DOHH2 (cell line): ENCODE measurements around the gene VTA1.

Experiments
- H3F3A ChIP-seq: fragments of 200-600 bp; sonication (generic), shearing (Covaris generic); 2 replicates; pipeline ENCODE4 v1.6.0; 2016; ENCODE audit warnings: antibody characterized with exemption, mild to moderate bottlenecking; ENCODE audit not compliant: control insufficient read depth, insufficient read depth
- H3K27ac ChIP-seq: fragments of 200-600 bp; sonication (generic); 2 replicates; pipeline ENCODE4 v1.5.1; 2014; ENCODE audit warnings: low read depth, mild to moderate bottlenecking, low read length, moderate library complexity
- H3K27me3 ChIP-seq: fragments of 200-600 bp; sonication (generic); 2 replicates; pipeline ENCODE4 v1.6.1; 2014; ENCODE audit warnings: mild to moderate bottlenecking, low read length, mixed read lengths; ENCODE audit not compliant: control insufficient read depth
- H3K36me3 ChIP-seq: fragments of 200-600 bp; sonication (generic); 2 replicates; pipeline ENCODE4 v1.6.1; 2014; ENCODE audit warnings: mild to moderate bottlenecking, low read length, moderate library complexity, mixed read lengths; ENCODE audit not compliant: control insufficient read depth
- H3K4me1 ChIP-seq: fragments of 200-600 bp; sonication (generic); 2 replicates; pipeline ENCODE4 v1.6.1; 2014; ENCODE audit warnings: mild to moderate bottlenecking, low read length, mixed read lengths; ENCODE audit not compliant: control insufficient read depth
- H3K4me2 ChIP-seq: fragments of 200-600 bp; sonication (generic); 2 replicates; pipeline ENCODE4 v1.6.0; 2014; ENCODE audit warnings: mild to moderate bottlenecking, low read length, moderate library complexity
- H3K4me3 ChIP-seq: fragments of 200-600 bp; sonication (generic); 2 replicates; pipeline ENCODE4 v1.5.1; 2014; ENCODE audit warnings: mild to moderate bottlenecking, low read length, mixed read lengths
- H3K79me2 ChIP-seq: fragments of 200-600 bp; sonication (generic); 2 replicates; pipeline ENCODE4 v1.6.1; 2014; ENCODE audit warnings: mild to moderate bottlenecking, low read length, mixed read lengths; ENCODE audit not compliant: control insufficient read depth
- H3K9me2 ChIP-seq: fragments of 200-600 bp; sonication (generic); replicated peaks from 2 replicates; pipeline ENCODE4 v1.6.1; 2014; ENCODE audit warnings: mild to moderate bottlenecking, low read length, mixed read lengths; ENCODE audit not compliant: control insufficient read depth
- H3K9me3 ChIP-seq: fragments of 200-600 bp; sonication (generic); 2 replicates; pipeline ENCODE4 v1.6.1; 2014; ENCODE audit warnings: antibody characterized with exemption, low read length, mixed read lengths; ENCODE audit not compliant: control insufficient read depth, insufficient read depth
- H4K20me1 ChIP-seq: fragments of 200-600 bp; sonication (generic); 2 replicates; pipeline ENCODE4 v1.6.0; 2014; ENCODE audit warnings: low read depth, mild to moderate bottlenecking, antibody characterized with exemption, low read length, moderate library complexity; ENCODE audit not compliant: control insufficient read depth, insufficient read depth
- CTCF ChIP-seq: fragments of 200-600 bp; sonication (generic); IDR thresholded peaks from one replicate; pipeline ENCODE4 v1.5.1; 2014; ENCODE audit warnings: antibody characterized with exemption, mild to moderate bottlenecking, low read depth, low read length; ENCODE audit not compliant: poor library complexity, severe bottlenecking
- EZH2phosphoT487 ChIP-seq: fragments of 200-600 bp; sonication (generic); IDR thresholded peaks from 2 replicates; pipeline ENCODE4 v1.6.1; 2017; ENCODE audit warnings: borderline replicate concordance, mild to moderate bottlenecking, antibody characterized with exemption, low read length, moderate library complexity, mixed read lengths

Gene VTA1

GRCh38 chr6:142117366-142117765 is 29.7 kb upstream of the VTA1 start:
- no peaks in the 10 kb centered on the region for H3K79me2 ChIP-seq
- H3K9me2 ChIP-seq: no peaks in the 10 kb centered on the region
- no peak for TF ChIP-seq CTCF
- no peak for TF ChIP-seq EZH2phosphoT487
- no peaks in the 10 kb centered on the region for H3K4me1 ChIP-seq
- H3F3A ChIP-seq: no peaks in the 10 kb centered on the region
- no peaks in the 10 kb centered on the region for H4K20me1 ChIP-seq
- no peaks in the 10 kb centered on the region for H3K9me3 ChIP-seq
- H3K4me3 ChIP-seq: no peak overlapping the region
- H3K4me2 ChIP-seq: no peak overlapping the region
- H3K27ac ChIP-seq: no peak overlapping the region
- H3K36me3 ChIP-seq: no peaks in the 10 kb centered on the region
- 0 out of 2 replicates have a peak, but pooled peaks cover 2% of the 10 kb centered on the region for H3K27me3 ChIP-seq

DNA sequence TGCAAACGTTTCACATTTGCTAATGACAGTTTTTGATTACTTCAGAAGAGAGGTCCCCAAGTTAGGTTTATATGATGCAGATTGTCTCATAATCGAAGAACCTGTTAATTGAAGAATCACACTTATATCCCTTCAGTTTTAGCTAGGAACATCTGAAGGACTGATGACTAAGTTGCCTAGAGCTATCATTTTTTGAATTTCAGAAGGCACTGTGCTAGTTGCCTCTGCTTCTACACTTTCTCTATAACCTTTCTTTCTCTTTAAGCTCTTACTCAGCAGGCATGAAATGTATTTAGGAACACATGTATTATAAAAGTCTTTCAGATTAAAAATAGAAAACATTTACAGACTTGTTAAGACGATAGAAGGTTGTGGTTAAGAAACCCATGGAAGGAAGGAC is 28.7 kb upstream of the VTA1 start:
- H3K36me3 ChIP-seq: no peaks in the 10 kb centered on the region
- 0 out of 2 replicates have a peak, but pooled peaks cover 2% of the 10 kb centered on the region for H3K27me3 ChIP-seq
- H3K9me2 ChIP-seq: no peaks in the 10 kb centered on the region
- no peaks in the 10 kb centered on the region for H3K4me1 ChIP-seq
- H4K20me1 ChIP-seq: no peaks in the 10 kb centered on the region
- H3F3A ChIP-seq: no peaks in the 10 kb centered on the region
- H3K4me2 ChIP-seq: no peak overlapping the region
- H3K4me3 ChIP-seq: no peak overlapping the region
- no peak overlapping the region for H3K27ac ChIP-seq
- TF ChIP-seq CTCF (no peak), EZH2phosphoT487 (no peak)
- H3K9me3 ChIP-seq: no peaks in the 10 kb centered on the region
- no peaks in the 10 kb centered on the region for H3K79me2 ChIP-seq

- Histone ChIP-seq H3K9me3 (no peaks in the 10 kb centered on the region), H3K36me3 (no peaks in the 10 kb centered on the region), H3K9me2 (no peaks in the 10 kb centered on the region), H3K27me3 (0 out of 2 replicates have a peak, but pooled peaks cover 2% of the 10 kb centered on the region), H4K20me1 (no peaks in the 10 kb centered on the region), H3K4me2 (no peak overlapping the region), H3K4me3 (no peak overlapping the region), H3K4me1 (no peaks in the 10 kb centered on the region), H3K27ac (no peak overlapping the region), H3K79me2 (no peaks in the 10 kb centered on the region), H3F3A (no peaks in the 10 kb centered on the region)
- TF ChIP-seq EZH2phosphoT487 (no peak), CTCF (no peak)
Observed at GRCh38 chr6:142118925-142119324, 28.1 kb upstream of the VTA1 start.
